ENCODE measurements around the gene HNRNPH3.
A peak's percentile ranks its signal among the peaks of the same experiment; 100 is the strongest.
"Not testable (repeated sequence)": the region's sequence is repeated elsewhere in the genome, so short reads cannot be mapped to it uniquely, and the experiment has no call there.

The HNRNPH3 gene, protein sequence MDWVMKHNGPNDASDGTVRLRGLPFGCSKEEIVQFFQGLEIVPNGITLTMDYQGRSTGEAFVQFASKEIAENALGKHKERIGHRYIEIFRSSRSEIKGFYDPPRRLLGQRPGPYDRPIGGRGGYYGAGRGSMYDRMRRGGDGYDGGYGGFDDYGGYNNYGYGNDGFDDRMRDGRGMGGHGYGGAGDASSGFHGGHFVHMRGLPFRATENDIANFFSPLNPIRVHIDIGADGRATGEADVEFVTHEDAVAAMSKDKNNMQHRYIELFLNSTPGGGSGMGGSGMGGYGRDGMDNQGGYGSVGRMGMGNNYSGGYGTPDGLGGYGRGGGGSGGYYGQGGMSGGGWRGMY

DNA sequence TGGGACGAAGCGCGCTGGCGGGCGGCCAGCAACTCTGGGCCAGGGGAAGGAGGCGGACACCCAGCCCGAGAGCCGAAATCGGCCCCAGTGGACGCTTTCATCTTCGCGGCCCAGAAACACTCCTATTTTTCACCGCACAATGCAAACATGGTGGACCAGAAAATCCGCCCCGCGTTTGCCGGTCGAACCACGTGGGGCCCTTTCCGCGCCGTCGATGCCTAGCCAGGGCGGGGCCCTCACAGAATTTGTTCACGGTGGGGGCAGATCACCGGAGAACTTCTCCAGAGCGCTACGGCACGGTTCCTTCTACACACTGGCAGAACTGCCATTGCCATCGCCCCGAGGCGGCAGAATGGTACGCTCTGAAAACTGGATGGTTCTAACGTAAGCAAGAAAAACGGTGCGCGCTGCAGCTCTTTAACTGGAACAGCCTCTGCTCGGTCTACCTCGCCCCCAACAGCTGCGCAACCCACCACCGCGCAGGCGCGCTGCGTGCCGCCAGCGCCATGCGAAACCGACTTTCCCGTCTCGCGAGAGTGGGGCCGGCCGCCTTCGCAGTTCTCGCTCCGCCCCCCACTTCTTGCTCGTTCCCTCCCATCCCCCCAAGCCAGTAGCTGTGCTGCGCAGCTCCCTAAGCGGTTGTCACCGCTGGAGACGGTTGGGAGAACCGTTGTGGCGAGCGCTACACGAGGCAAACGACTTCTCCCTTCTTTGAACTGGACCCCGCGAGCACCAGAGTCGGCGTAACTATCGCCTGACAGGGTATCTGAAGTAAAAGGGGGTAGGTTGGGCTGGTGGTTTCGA lies at the start of gene HNRNPH3:
Gene HNRNPH3, plus strand, starts transcription at position 610 of the 804 bp plus-strand sequence. CDS start 5,158 bp downstream, outside the sequence.
- peak; percentile 99 for DNase-seq

DNA sequence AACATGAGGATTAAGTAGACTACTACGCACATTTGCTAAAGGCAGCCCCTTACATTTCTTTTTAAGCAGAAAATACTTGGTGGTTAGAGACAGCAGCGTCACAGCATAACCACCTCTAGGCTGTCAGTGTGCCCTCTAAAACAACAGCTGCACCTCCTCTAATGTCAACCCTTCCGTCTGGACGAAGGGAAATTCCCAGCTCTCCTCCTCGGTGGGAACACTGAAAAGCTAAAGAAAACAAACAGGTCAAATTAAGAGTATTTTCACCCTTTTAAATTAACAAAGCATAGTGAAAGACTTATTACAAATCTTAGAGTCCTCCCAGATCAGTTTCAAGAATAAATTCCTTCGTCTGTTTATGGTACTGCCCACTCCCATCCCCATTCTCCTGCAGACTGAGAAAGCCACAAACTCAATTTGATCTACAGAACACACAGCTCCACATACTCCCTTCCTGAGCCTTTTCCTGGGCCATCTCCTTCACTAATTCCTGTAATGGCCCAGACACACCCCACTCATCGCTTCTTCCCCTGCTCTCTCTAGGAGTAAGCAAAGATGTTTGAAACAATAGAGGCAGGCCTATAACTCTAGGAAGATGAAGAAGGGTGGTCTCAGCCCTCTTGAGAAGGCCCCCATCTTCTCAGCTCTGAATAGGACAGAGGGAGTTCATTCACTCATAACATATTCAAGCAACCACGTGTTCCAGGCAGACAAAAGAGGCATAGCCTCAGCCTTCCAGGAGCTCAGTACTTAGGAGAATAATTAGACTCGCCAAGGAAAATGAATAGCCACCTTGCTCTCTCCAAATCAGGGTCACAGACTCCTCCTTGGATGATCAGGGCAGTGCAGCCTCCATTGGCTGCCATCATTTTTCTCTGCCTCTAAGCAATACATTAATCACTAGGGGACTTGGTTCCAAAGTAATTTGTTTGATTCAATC lies 47.5 kb upstream of the HNRNPH3 start:
- no peak for DNase-seq

DNA sequence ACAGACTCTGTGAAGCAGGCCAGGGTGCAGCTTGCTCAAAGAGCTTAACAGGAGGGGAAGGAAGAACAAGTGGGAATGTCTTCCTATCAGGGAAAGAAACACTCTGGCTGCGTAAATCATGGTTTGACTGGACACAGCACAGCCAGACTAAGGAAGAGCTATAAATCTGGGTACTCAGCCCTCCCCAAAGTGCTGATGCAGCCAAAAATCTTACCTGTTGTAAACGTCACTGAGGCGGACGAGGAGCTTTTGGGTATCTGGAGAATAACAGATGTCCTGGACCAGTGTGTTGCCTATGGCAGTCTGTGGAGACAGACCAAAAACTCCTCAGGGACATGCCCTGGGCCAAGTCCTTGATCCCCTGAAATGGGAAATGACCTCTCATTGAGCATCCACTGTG lies 43.1 kb upstream of the HNRNPH3 start:
- DNase-seq = no peak

- DNase-seq = no peak
Observed at GRCh38 chr10:68290736-68291135, 41.1 kb upstream of the HNRNPH3 start.

GRCh38 chr10:68296843-68297663 lies 34.8 kb upstream of the HNRNPH3 start:
- no peak for DNase-seq

- DNase-seq = no peak
Observed at GRCh38 chr10:68301301-68301700, 30.6 kb upstream of the HNRNPH3 start.

DNA sequence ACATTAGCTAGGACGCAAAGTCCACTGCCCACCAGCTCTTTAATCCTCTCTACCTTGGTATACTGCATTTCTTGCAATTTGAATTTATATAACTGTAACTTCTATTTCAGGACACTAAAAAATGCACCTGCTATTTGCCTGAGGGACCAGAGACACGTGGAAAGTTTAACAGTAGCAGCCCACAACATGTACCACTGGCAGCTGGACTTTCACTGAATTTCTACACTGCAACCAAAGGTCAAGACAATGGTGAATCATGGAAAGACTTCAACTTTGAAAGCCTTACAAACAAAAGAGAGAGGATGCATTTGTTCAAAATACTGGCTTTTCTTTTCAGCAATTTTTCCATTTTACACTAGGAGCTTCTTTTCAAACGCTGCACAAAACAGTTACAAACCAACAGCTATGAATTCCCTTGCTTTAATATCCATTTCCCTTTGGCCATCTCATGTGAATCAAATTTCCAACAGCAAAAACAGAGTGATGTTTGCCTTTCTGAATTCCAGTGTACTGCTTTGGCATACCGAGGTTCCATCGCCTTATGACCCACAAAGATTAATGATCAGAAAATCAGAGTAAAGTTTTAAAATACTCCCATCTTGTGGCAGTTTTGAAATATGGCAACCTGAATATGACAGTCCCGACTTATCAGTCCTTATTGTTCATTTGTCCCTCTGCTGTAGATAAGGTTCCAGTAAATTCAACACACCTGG lies 29.9 kb upstream of the HNRNPH3 start:
- DNase-seq = peak; percentile 31

DNA sequence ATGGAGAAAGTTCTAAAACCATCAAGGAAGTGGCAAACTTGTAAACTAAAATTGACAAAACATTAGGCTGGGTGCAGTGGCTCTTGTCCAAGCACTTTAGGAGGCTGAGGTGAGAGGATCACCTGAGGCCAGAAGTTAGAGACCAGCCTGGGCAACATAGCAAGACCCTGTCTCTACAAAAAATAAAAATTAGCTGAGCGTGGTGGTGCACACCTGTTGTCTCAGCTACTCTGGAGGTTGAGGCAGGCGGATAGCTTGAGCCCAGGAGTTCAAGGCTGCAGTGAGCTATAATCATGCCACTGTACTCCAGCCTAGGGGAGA lies 29.4 kb upstream of the HNRNPH3 start:
- no peak for DNase-seq

DNA sequence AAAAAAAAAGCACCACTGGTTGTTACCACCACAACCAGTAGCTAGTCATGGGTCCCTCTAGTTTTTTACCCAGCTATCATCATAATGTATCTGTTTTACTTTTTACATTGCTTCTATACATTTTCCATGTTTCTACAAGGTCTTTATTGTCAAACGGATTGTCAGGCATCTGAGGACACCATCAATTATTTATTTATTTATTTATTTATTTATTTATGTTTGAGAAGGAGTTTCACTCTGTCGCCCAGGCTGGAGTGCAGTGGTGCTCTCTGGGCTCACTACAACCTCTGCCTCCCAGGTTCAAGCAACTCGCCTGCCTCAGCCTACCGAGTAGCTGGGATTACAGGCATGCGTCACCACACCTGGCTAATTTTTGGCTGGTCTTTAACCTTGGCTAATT lies 29.0 kb upstream of the HNRNPH3 start:
- DNase-seq = no peak

- no peak for DNase-seq
Observed at GRCh38 chr10:68303849-68304412, 27.9 kb upstream of the HNRNPH3 start.

- DNase-seq = no peak
Observed at GRCh38 chr10:68305854-68306253, 26.0 kb upstream of the HNRNPH3 start.

- DNase-seq = no peak
Observed at GRCh38 chr10:68310531-68310930, 21.3 kb upstream of the HNRNPH3 start.

- DNase-seq = not testable (repeated sequence)
Observed at GRCh38 chr10:68314930-68315329, 16.9 kb upstream of the HNRNPH3 start.

DNA sequence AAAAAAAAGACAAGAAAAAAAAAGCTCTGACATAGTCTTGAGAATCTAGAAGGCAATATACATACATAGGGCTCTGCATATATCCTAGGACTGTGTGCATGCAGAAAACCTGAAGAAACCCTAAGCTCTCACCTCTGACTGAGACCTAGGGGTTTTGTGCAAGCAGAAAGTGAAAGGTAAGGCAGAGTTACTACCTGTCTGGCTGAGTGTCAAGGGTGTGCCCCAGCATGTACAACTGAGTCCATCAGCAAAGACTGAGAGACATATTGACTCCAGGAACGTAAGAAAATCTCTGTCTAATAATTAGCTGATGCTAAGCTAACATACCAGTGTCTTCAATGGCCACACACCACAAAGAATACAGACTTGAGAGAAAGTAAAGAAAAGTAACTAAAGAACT lies 16.3 kb upstream of the HNRNPH3 start:
- DNase-seq = no peak

- DNase-seq = no peak
Observed at GRCh38 chr10:68318331-68319059, 13.4 kb upstream of the HNRNPH3 start.

DNA sequence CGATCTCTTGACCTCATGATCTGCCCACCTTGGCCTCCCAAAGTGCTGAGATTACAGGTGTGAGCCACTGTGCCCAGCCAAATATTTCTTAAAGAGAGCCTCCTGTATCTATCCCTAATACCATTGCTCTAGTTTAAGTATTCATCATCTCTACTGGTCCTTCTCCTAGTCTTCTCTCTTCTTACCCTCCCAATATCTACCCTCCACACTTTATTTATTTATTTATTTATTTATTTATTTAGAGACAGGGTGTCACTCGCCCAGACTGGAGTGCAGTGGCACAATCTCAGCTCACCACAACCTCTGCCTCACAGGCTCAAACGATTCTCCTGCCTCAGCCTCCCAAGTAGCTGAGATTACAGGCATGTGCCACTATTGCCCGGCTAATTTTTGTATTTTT lies 7.5 kb upstream of the HNRNPH3 start:
- DNase-seq = not testable (repeated sequence)

- DNase-seq = no peak
Observed at GRCh38 chr10:68327889-68328786, 3.7 kb upstream of the HNRNPH3 start.

- DNase-seq = no peak
Observed at GRCh38 chr10:68329506-68329861, 2.4 kb upstream of the HNRNPH3 start.

GRCh38 chr10:68330852-68331454 lies 911 bp upstream of the HNRNPH3 start:
- peak; percentile 27 for DNase-seq
